HG03565 (cell line): ENCODE data around the gene TRRAP.
"Not testable (repeated sequence)": the region's sequence is repeated elsewhere in the genome, so short reads cannot be mapped to it uniquely, and the experiment has no call there.

Experiments used
- ATAC-seq: cut with Tn5 transposase; IDR thresholded peaks from one replicate; pipeline ENCODE4 v1.9.1; 2021; ENCODE audit warnings: mild to moderate bottlenecking, moderate library complexity; ENCODE audit not compliant: unreplicated experiment

Gene TRRAP

GRCh38 chr7:99046262-99046661 is 167.9 kb downstream of the TRRAP start:
- ATAC-seq = not testable (repeated sequence)

GRCh38 chr7:99046722-99047121 is 168.4 kb downstream of the TRRAP start:
- ATAC-seq = no peak

GRCh38 chr7:99047526-99048077 is 169.3 kb downstream of the TRRAP start:
- no peak for ATAC-seq

GRCh38 chr7:99050971-99051370 is 172.6 kb downstream of the TRRAP start:
- ATAC-seq = no peak

- ATAC-seq = no peak
Observed at GRCh38 chr7:99054781-99055180, 176.4 kb downstream of the TRRAP start.

- ATAC-seq = no peak
Observed at GRCh38 chr7:99061001-99061776, 182.9 kb downstream of the TRRAP start.
